Glutamatergic neuron (in vitro differentiated cells): ENCODE data around the gene PKP4. TPM values are rescaled to one million over a fixed set of nuclear protein-coding genes. Genes with fewer than 3 reads are reported as not detected.

Experiments used
- DNase-seq: peaks from one replicate; pipeline ENCODE4 v3.0.0; 2022
- H3K27ac Mint-ChIP-seq: one replicate; pipeline ENCODE4 v1.8.0; 2020; ENCODE audit warnings: mild to moderate bottlenecking, mixed read lengths, inconsistent platforms; ENCODE audit not compliant: unreplicated experiment
- H3K27me3 Mint-ChIP-seq: one replicate; pipeline ENCODE4 v1.8.0; 2020; ENCODE audit warnings: mild to moderate bottlenecking, moderate library complexity, mixed read lengths, inconsistent platforms; ENCODE audit not compliant: unreplicated experiment
- H3K36me3 Mint-ChIP-seq: one replicate; pipeline ENCODE4 v1.8.0; 2020; ENCODE audit warnings: mild to moderate bottlenecking, mixed read lengths, inconsistent platforms; ENCODE audit not compliant: unreplicated experiment
- H3K4me1 Mint-ChIP-seq: one replicate; pipeline ENCODE4 v1.8.0; 2020; ENCODE audit warnings: mild to moderate bottlenecking, low read depth, mixed read lengths, inconsistent platforms; ENCODE audit not compliant: unreplicated experiment
- H3K4me3 Mint-ChIP-seq: one replicate; pipeline ENCODE4 v1.8.0; 2020; ENCODE audit warnings: mild to moderate bottlenecking, mixed read lengths, inconsistent platforms; ENCODE audit not compliant: unreplicated experiment
- H3K9me3 Mint-ChIP-seq: one replicate; pipeline ENCODE4 v1.8.0; 2020; ENCODE audit warnings: mild to moderate bottlenecking, moderate library complexity, mixed read lengths, inconsistent platforms; ENCODE audit not compliant: unreplicated experiment
- total RNA-seq: library from RNA; stranded (reverse); fragmentation: NEBNext Ultra II Directional; extraction: Animal tissue kit (Norgen Biotek cat#: 25700); gene quantifications from one replicate; pipeline ENCODE4 v1.2.1, GENCODE V29; 2021; ENCODE audit not compliant: unreplicated experiment
- TF ChIP-seq, protein P1 (sequence below): fragments of 200-600 bp; sonication (generic); IDR thresholded peaks from one replicate; pipeline ENCODE4 v1.5.0; 2021; ENCODE audit not compliant: partially characterized antibody, unreplicated experiment

Gene PKP4
- total RNA-seq, 1 donor from 2014 or later, result 25.0 TPM

DNA sequence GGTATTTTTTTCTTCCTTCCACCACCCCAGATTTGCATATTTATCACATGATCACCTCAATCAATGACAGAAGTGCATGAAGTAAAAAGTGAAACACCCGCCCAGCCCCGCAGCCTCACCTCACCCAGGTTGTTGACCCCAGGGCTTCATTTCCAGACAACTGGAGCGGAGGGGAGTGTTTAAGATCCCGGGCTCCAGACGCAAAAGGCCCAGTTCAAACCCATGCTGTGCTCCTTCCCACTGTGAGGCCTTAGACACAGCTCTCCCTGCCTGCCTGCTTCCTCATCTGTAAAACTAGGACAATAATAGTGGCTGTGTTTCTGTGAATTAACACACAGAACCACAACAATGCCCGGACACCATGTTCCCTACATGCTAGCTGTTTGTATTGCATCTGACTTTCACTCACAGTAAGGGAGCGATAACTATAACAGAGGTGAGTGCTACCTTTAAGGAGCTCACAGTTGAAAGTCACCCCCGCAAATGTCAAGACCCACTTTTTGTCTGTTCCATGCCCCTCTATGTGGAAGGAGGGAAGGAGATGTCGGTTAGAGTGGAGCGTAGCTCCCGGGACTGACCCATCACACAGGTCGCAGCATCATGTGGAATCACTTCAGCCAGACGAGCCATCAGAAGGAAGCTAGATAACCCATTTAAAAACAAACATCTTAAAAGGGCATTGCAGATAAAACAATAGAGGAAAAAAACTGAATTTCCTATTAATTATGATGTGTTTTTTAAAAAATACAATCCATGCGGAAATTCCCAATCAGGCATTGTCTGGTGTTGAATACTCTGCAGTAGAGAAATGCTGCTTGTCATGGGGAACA is 260.8 kb downstream of the PKP4 start:
- no peaks in the 10 kb centered on the region for H3K27me3 Mint-ChIP-seq
- peaks cover 4% of the 10 kb centered on the region for H3K9me3 Mint-ChIP-seq
- H3K4me3 Mint-ChIP-seq, result no peak overlapping the region
- TF ChIP-seq, protein P1, sequence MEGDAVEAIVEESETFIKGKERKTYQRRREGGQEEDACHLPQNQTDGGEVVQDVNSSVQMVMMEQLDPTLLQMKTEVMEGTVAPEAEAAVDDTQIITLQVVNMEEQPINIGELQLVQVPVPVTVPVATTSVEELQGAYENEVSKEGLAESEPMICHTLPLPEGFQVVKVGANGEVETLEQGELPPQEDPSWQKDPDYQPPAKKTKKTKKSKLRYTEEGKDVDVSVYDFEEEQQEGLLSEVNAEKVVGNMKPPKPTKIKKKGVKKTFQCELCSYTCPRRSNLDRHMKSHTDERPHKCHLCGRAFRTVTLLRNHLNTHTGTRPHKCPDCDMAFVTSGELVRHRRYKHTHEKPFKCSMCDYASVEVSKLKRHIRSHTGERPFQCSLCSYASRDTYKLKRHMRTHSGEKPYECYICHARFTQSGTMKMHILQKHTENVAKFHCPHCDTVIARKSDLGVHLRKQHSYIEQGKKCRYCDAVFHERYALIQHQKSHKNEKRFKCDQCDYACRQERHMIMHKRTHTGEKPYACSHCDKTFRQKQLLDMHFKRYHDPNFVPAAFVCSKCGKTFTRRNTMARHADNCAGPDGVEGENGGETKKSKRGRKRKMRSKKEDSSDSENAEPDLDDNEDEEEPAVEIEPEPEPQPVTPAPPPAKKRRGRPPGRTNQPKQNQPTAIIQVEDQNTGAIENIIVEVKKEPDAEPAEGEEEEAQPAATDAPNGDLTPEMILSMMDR, result no peak
- peaks cover 5% of the 10 kb centered on the region for H3K36me3 Mint-ChIP-seq
- peaks cover 2% of the 10 kb centered on the region for H3K4me1 Mint-ChIP-seq
- no peak overlapping the region for H3K27ac Mint-ChIP-seq
- no peak for DNase-seq

DNA sequence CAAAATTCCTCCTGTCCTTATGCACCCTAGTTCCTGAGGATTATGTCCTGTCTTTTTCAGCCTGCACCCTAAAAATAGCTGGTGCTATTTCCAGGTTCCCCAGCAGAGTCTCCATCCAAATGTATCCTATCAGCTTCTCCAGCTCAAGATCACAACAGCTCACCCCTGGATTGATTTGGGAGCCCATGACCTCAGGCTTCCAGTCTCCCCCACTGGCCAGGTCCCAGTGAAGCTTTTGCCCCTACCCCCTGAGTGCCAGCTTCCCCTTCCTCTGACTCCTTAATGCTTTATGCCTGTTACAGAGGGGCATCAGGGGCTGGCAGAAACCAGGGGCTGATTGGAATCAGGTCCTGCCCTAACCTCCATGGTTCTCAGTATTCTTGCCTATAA is 261.4 kb downstream of the PKP4 start:
- Mint-ChIP-seq H3K36me3 (peaks cover 2% of the 10 kb centered on the region), H3K9me3 (peaks cover 1% of the 10 kb centered on the region), H3K4me3 (no peak overlapping the region), H3K27ac (no peak overlapping the region), H3K27me3 (no peaks in the 10 kb centered on the region), H3K4me1 (peaks cover 2% of the 10 kb centered on the region)
- TF ChIP-seq, protein P1, result no peak
- DNase-seq, result no peak

DNA sequence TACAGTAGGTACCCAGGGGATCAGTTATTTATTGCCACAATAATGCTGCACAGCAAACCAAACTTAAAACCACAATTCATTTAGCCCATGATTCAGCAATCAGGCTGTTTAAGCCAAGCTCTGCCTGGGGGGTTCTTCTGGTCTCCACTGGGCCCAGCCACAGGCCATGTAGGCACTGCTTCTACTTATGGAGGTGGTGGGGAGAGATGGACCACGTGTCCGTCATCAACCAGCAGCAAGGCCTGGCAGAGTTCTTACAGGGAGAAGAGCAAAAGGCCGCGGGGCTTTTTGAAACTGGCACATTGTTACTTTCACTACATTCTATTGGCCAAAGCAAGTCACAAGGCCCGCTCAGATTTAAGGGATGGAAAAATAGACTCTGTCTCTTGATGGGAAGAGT is 262.1 kb downstream of the PKP4 start:
- Mint-ChIP-seq H3K4me3 (no peak overlapping the region), H3K27ac (no peak overlapping the region), H3K4me1 (peaks cover 2% of the 10 kb centered on the region), H3K9me3 (peaks cover 1% of the 10 kb centered on the region), H3K36me3 (no peaks in the 10 kb centered on the region), H3K27me3 (no peaks in the 10 kb centered on the region)
- TF ChIP-seq, protein P1, result no peak
- DNase-seq, result no peak

DNA sequence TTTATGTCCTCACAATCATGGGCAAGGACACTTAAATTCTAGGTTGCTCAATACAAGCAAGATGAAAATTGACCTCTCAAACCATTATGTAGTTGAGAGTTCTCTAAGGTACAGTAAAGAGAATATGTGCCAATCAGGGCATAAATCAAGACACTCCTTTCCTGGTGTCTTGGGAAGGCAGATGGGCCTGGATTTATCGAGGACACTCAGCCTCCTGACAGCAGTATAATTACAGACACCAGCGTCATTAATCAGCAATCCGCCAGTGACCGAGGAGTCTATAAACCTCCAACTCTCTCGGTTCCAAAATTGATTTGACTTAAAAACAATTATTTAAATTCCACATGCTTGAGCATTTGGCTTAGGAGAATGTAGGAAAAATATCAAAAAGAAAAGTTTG is 262.7 kb downstream of the PKP4 start:
- no peak overlapping the region for H3K4me3 Mint-ChIP-seq
- DNase-seq, result no peak
- H3K27ac Mint-ChIP-seq, result no peak overlapping the region
- H3K27me3 Mint-ChIP-seq, result peaks cover 2% of the 10 kb centered on the region
- H3K9me3 Mint-ChIP-seq, result peaks cover 1% of the 10 kb centered on the region
- H3K36me3 Mint-ChIP-seq, result no peaks in the 10 kb centered on the region
- TF ChIP-seq, protein P1, result no peak
- peaks cover 5% of the 10 kb centered on the region for H3K4me1 Mint-ChIP-seq
